ENCODE results near the gene THOC6.

DNA sequence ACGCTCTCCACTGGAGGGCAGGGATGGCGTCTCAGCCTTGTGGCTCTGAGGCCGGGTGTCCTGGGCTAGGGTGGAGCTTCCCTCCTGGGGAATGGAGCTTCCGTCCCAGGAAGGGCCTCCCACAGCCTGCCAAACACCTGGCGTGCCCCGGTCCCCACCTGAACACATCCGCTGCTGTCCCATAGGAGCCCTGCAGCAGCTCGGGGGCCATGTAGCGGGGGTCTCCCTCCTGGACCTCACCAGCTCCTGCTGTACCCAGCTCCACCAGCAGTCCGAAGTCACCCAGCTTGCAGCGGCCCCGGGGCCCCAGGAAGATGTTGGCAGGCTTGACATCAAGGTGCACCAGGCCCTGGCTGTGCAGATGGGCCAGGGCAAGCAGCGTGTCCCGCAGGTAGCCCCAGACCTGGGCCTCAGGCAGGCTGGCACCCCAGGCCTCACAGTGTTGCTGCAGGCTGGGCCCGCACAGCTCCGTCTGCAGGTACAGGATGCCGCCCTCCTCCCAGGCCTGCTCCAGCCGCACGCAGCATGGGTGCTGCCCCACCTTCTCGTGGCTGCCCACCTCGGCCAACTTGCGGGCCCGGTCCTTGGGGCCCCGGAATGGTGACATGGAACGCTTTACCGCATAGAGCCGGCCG lies 48.6 kb upstream of the THOC6 start:
- no peak for TF ChIP-seq ZNF169 (tag by site-specific recombination; IDR thresholded peaks at IDR 0.05)
- TF ChIP-seq, protein P1, sequence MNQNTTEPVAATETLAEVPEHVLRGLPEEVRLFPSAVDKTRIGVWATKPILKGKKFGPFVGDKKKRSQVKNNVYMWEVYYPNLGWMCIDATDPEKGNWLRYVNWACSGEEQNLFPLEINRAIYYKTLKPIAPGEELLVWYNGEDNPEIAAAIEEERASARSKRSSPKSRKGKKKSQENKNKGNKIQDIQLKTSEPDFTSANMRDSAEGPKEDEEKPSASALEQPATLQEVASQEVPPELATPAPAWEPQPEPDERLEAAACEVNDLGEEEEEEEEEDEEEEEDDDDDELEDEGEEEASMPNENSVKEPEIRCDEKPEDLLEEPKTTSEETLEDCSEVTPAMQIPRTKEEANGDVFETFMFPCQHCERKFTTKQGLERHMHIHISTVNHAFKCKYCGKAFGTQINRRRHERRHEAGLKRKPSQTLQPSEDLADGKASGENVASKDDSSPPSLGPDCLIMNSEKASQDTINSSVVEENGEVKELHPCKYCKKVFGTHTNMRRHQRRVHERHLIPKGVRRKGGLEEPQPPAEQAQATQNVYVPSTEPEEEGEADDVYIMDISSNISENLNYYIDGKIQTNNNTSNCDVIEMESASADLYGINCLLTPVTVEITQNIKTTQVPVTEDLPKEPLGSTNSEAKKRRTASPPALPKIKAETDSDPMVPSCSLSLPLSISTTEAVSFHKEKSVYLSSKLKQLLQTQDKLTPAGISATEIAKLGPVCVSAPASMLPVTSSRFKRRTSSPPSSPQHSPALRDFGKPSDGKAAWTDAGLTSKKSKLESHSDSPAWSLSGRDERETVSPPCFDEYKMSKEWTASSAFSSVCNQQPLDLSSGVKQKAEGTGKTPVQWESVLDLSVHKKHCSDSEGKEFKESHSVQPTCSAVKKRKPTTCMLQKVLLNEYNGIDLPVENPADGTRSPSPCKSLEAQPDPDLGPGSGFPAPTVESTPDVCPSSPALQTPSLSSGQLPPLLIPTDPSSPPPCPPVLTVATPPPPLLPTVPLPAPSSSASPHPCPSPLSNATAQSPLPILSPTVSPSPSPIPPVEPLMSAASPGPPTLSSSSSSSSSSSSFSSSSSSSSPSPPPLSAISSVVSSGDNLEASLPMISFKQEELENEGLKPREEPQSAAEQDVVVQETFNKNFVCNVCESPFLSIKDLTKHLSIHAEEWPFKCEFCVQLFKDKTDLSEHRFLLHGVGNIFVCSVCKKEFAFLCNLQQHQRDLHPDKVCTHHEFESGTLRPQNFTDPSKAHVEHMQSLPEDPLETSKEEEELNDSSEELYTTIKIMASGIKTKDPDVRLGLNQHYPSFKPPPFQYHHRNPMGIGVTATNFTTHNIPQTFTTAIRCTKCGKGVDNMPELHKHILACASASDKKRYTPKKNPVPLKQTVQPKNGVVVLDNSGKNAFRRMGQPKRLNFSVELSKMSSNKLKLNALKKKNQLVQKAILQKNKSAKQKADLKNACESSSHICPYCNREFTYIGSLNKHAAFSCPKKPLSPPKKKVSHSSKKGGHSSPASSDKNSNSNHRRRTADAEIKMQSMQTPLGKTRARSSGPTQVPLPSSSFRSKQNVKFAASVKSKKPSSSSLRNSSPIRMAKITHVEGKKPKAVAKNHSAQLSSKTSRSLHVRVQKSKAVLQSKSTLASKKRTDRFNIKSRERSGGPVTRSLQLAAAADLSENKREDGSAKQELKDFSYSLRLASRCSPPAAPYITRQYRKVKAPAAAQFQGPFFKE (tag by site-specific recombination; IDR thresholded peaks at IDR 0.05; ENCODE audit: borderline replicate concordance) = no peak
- TF ChIP-seq, protein P2, sequence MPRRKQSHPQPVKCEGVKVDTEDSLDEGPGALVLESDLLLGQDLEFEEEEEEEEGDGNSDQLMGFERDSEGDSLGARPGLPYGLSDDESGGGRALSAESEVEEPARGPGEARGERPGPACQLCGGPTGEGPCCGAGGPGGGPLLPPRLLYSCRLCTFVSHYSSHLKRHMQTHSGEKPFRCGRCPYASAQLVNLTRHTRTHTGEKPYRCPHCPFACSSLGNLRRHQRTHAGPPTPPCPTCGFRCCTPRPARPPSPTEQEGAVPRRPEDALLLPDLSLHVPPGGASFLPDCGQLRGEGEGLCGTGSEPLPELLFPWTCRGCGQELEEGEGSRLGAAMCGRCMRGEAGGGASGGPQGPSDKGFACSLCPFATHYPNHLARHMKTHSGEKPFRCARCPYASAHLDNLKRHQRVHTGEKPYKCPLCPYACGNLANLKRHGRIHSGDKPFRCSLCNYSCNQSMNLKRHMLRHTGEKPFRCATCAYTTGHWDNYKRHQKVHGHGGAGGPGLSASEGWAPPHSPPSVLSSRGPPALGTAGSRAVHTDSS (tag by site-specific recombination; IDR thresholded peaks at IDR 0.05) = no peak
- TF ChIP-seq ZNF600 (tag by site-specific recombination; IDR thresholded peaks at IDR 0.05) = no peak
- TF ChIP-seq HOXA7 (CRISPR knock-in tag; IDR thresholded peaks at IDR 0.05; ENCODE audit: borderline replicate concordance) = no peak
- no peak for TF ChIP-seq ZNF221 (tag by site-specific recombination; IDR thresholded peaks at IDR 0.05; ENCODE audit: borderline replicate concordance)

All from HEK293 (cell line).